Neural progenitor cell (in vitro differentiated cells): Measurements from ENCODE around the gene LHCGR.

ENCODE experiments used
- EZH2 ChIP-seq: fragments of 200-600 bp; sonication (generic); IDR thresholded peaks from 2 replicates; pipeline ENCODE4 v1.6.1; 2017; ENCODE audit warnings: antibody characterized with exemption, mild to moderate bottlenecking, moderate library complexity
- TF ChIP-seq, protein P1 (sequence below): fragments of 200-600 bp; sonication (generic); IDR thresholded peaks from 2 replicates; pipeline ENCODE4 v1.5.1; 2017; ENCODE audit warnings: antibody characterized with exemption, mild to moderate bottlenecking

DNA sequence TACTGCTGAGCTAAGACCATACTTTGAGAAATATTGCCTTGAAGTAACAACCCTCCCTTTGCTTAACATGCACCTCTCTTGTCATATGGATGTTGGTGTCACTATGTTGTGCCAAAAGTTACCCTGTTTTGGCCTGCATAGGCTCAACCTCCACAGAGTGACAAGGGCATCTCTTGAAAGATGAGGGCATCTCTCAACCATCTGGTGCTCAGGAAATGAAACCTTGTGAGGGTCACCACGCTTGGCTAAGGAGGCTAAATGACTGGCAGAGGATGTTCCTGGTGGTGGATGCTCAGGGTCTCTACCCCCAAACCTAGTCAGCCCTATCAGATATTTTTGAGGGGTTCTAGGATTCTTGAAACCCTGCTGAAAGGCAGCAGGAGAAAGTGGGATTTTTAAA lies 2.3 kb downstream of the LHCGR start:
- TF ChIP-seq, protein P1, sequence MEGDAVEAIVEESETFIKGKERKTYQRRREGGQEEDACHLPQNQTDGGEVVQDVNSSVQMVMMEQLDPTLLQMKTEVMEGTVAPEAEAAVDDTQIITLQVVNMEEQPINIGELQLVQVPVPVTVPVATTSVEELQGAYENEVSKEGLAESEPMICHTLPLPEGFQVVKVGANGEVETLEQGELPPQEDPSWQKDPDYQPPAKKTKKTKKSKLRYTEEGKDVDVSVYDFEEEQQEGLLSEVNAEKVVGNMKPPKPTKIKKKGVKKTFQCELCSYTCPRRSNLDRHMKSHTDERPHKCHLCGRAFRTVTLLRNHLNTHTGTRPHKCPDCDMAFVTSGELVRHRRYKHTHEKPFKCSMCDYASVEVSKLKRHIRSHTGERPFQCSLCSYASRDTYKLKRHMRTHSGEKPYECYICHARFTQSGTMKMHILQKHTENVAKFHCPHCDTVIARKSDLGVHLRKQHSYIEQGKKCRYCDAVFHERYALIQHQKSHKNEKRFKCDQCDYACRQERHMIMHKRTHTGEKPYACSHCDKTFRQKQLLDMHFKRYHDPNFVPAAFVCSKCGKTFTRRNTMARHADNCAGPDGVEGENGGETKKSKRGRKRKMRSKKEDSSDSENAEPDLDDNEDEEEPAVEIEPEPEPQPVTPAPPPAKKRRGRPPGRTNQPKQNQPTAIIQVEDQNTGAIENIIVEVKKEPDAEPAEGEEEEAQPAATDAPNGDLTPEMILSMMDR, result no peak
- TF ChIP-seq EZH2, result no peak
